SK-N-MC (cell line): ENCODE data around the gene RUNX1.

ENCODE experiments used
- EZH2 ChIP-seq: fragments of 200-600 bp; sonication (generic); IDR thresholded peaks from one replicate; pipeline ENCODE4 v1.6.1; 2017; ENCODE audit warnings: antibody characterized with exemption
- POLR2AphosphoS5 ChIP-seq: IDR thresholded peaks from 2 replicates; pipeline ENCODE4 v1.6.1; 2012; ENCODE audit warnings: mild to moderate bottlenecking, low read depth, low read length, borderline replicate concordance

- no peak for TF ChIP-seq EZH2
- no peak for TF ChIP-seq POLR2AphosphoS5
These were observed 29.5 kb downstream of the RUNX1 start for GRCh38 chr21:35019631-35020032.
